HTERT RPE-1 (cell line): ENCODE data around the gene EFNA5.

Source experiments
- in situ Hi-C: fragments of 300-500 bp; cut with MboI; formaldehyde crosslinking; loops from 4 replicates; pipeline ENCODE4 v1.14.3; 2020; ENCODE audit warnings: low sequenced_read_pairs

The EFNA5 gene

GRCh38 chr5:107526270-107526937 lies 144.3 kb downstream of the EFNA5 start:
- in situ Hi-C loops: no loop called here

GRCh38 chr5:107524111-107524510 lies 146.6 kb downstream of the EFNA5 start:
- in situ Hi-C loops: no loop called here

GRCh38 chr5:107523029-107523680 lies 147.6 kb downstream of the EFNA5 start:
- in situ Hi-C loops: no loop called here

- in situ Hi-C loops: no loop called here
These were observed 148.3 kb downstream of the EFNA5 start for GRCh38 chr5:107522456-107522855.

- in situ Hi-C loops: no loop called here
These were observed 150.8 kb downstream of the EFNA5 start for GRCh38 chr5:107519900-107520354.

- in situ Hi-C loops: no loop called here
These were observed 152.1 kb downstream of the EFNA5 start for GRCh38 chr5:107518616-107519015.

- in situ Hi-C loops: no loop called here
These were observed 152.5 kb downstream of the EFNA5 start for GRCh38 chr5:107518190-107518589.

GRCh38 chr5:107517185-107518033 lies 153.3 kb downstream of the EFNA5 start:
- in situ Hi-C loops: no loop called here

GRCh38 chr5:107516452-107517184 lies 154.1 kb downstream of the EFNA5 start:
- in situ Hi-C loops: no loop called here

GRCh38 chr5:107515521-107516080 lies 155.1 kb downstream of the EFNA5 start:
- in situ Hi-C loops: no loop called here

- in situ Hi-C loops: no loop called here
These were observed 156.4 kb downstream of the EFNA5 start for GRCh38 chr5:107514305-107514704.

GRCh38 chr5:107513337-107514085 lies 157.2 kb downstream of the EFNA5 start:
- in situ Hi-C loops: no loop called here

GRCh38 chr5:107512029-107512428 lies 158.7 kb downstream of the EFNA5 start:
- in situ Hi-C loops: no loop called here

GRCh38 chr5:107510125-107510524 lies 160.6 kb downstream of the EFNA5 start:
- in situ Hi-C loops: no loop called here

GRCh38 chr5:107508097-107508496 lies 162.6 kb downstream of the EFNA5 start:
- in situ Hi-C loops: no loop called here

- in situ Hi-C loops: no loop called here
These were observed 164.8 kb downstream of the EFNA5 start for GRCh38 chr5:107505763-107506534.

GRCh38 chr5:107504424-107504823 lies 166.3 kb downstream of the EFNA5 start:
- in situ Hi-C loops: no loop called here

GRCh38 chr5:107502676-107503060 lies 168.1 kb downstream of the EFNA5 start:
- in situ Hi-C loops: no loop called here

GRCh38 chr5:107501965-107502675 lies 168.6 kb downstream of the EFNA5 start:
- in situ Hi-C loops: no loop called here
